ENCODE results near the gene MGME1.
"Not testable (repeated sequence)": the region's sequence is repeated elsewhere in the genome, so short reads cannot be mapped to it uniquely, and the experiment has no call there.

Gene MGME1

DNA sequence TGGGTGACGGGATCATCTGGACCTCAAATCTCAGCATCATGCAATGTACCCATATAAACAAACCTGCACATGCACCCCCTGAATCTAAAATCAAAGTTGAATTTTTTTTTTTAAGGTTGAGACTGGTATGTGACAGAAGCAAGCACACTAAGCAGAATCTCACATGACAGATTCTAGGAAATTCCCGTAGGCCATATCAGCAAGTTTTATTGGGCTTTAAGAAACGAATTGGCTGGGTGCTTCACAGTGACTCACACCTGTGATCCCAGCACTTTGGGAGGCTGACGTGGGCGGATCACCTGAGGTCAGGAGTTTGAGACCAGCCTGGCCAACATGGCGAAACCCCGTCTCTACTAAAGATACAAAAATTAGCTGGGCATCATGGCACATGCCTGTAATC lies 58.2 kb downstream of the MGME1 start:
- H3K4me3 ChIP-seq (ENCODE audit: low read depth, low read length); H3K79me2 ChIP-seq (ENCODE audit: control insufficient read depth, insufficient read depth, low read length, unreplicated experiment); H3K27ac ChIP-seq (ENCODE audit: low read depth, low read length); H3K36me3 ChIP-seq (ENCODE audit: insufficient read depth, low read length); H3K4me1 ChIP-seq (ENCODE audit: control insufficient read depth, insufficient read depth, low read length, unreplicated experiment); H2AFZ ChIP-seq (ENCODE audit: low read length, unreplicated experiment): not testable (repeated sequence)
- H3K27me3 ChIP-seq (ENCODE audit: insufficient read depth, low read length), result peaks cover 12% of the 10 kb centered on the region

DNA sequence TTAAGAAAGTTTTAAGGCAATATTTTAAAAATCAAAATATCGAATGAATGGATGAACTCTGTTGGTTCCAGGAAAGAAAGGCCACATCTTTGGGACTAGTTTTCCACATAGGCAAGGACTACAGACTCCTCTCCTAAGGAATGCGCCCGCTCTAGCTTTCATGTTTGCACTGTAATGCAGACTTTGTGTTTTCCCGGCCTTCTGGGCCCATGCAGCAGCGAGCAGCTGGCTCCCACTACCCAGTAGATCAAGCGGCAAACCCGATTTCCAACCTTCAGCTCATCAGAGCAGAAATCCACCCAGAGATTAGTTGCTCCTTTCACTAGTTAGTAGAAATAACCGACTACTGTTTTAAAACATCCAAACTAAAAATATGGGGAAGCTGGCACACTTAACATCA lies 61.2 kb downstream of the MGME1 start:
- Histone ChIP-seq H2AFZ (ENCODE audit: low read length, unreplicated experiment) (no peak overlapping the region), H3K79me2 (ENCODE audit: control insufficient read depth, insufficient read depth, low read length, unreplicated experiment) (no peaks in the 10 kb centered on the region), H3K4me3 (ENCODE audit: low read depth, low read length) (no peak overlapping the region), H3K27me3 (ENCODE audit: insufficient read depth, low read length) (peaks cover 5% of the 10 kb centered on the region; the same call in 1 of the 2 replicates), H3K36me3 (ENCODE audit: insufficient read depth, low read length) (no peaks in the 10 kb centered on the region), H3K27ac (ENCODE audit: low read depth, low read length) (no peak overlapping the region), H3K4me1 (ENCODE audit: control insufficient read depth, insufficient read depth, low read length, unreplicated experiment) (no peaks in the 10 kb centered on the region)

DNA sequence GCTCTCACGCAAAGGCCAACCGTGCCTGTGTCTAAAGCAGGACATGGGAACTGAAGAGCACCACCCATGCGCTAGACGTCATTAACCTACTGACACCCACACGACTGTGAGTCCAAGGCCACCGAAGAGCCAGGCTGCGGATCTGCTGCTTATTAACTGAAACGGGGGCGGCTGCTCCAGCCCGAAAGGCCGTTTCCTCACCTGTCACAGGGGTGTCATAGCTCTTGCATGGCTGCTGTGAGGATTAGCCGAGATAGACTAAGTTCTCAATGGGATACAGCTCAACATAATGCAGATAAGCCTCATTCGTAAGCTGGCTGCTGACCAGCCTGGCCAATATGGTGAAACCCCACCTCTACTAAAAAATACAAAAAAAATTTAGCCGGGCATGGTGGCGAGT lies 62.2 kb downstream of the MGME1 start:
- peaks cover 10% of the 10 kb centered on the region for H3K27me3 ChIP-seq (ENCODE audit: insufficient read depth, low read length)
- no peaks in the 10 kb centered on the region for H3K79me2 ChIP-seq (ENCODE audit: control insufficient read depth, insufficient read depth, low read length, unreplicated experiment)
- no peak overlapping the region for H2AFZ ChIP-seq (ENCODE audit: low read length, unreplicated experiment)
- no peaks in the 10 kb centered on the region for H3K36me3 ChIP-seq (ENCODE audit: insufficient read depth, low read length)
- no peak overlapping the region for H3K27ac ChIP-seq (ENCODE audit: low read depth, low read length)
- H3K4me1 ChIP-seq (ENCODE audit: control insufficient read depth, insufficient read depth, low read length, unreplicated experiment), result no peaks in the 10 kb centered on the region
- no peak overlapping the region for H3K4me3 ChIP-seq (ENCODE audit: low read depth, low read length)

DNA sequence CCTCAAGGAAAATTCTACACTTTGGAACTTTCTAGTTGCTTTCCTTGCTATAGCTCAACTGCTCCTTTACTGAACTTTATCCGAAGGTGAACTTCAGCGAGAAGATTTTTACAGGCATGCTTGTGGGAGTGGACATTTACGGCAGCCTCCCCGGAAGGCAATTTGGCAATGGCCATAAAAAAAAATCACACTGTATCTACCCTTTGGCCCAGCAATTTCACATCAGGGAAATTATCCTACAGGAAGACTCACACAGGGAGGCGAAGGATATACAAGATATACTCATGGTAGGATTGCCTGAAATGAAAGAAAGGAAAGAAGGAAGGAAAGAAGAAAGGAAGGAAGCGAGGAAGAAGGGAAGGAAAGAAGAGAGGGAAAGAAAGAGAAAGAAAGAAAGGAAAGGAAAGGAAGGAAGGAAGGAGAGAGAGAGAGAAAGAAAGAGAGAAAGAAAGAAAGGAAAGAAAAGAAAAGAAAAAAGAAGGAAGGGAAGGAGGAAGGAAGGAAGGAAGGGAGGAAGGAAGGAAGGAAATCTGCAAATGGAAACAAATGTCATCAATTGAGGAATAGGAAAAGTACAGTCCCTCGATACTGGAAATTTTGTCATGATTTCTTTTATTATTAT lies 63.2 kb downstream of the MGME1 start:
- Histone ChIP-seq H3K79me2 (ENCODE audit: control insufficient read depth, insufficient read depth, low read length, unreplicated experiment) (no peaks in the 10 kb centered on the region), H3K27ac (ENCODE audit: low read depth, low read length) (no peak overlapping the region), H3K27me3 (ENCODE audit: insufficient read depth, low read length) (peaks cover 10% of the 10 kb centered on the region), H3K4me3 (ENCODE audit: low read depth, low read length) (no peak overlapping the region), H2AFZ (ENCODE audit: low read length, unreplicated experiment) (no peak overlapping the region), H3K4me1 (ENCODE audit: control insufficient read depth, insufficient read depth, low read length, unreplicated experiment) (no peaks in the 10 kb centered on the region), H3K36me3 (ENCODE audit: insufficient read depth, low read length) (no peaks in the 10 kb centered on the region)

GRCh38 chr20:18032977-18033892 lies 64.4 kb downstream of the MGME1 start:
- H3K36me3 ChIP-seq (ENCODE audit: insufficient read depth, low read length), result no peaks in the 10 kb centered on the region
- H3K4me1 ChIP-seq (ENCODE audit: control insufficient read depth, insufficient read depth, low read length, unreplicated experiment), result no peaks in the 10 kb centered on the region
- H3K27ac ChIP-seq (ENCODE audit: low read depth, low read length), result no peak overlapping the region
- no peak overlapping the region for H2AFZ ChIP-seq (ENCODE audit: low read length, unreplicated experiment)
- H3K79me2 ChIP-seq (ENCODE audit: control insufficient read depth, insufficient read depth, low read length, unreplicated experiment), result no peaks in the 10 kb centered on the region
- H3K4me3 ChIP-seq (ENCODE audit: low read depth, low read length), result no peak overlapping the region
- H3K27me3 ChIP-seq (ENCODE audit: insufficient read depth, low read length), result peaks cover 19% of the 10 kb centered on the region

DNA sequence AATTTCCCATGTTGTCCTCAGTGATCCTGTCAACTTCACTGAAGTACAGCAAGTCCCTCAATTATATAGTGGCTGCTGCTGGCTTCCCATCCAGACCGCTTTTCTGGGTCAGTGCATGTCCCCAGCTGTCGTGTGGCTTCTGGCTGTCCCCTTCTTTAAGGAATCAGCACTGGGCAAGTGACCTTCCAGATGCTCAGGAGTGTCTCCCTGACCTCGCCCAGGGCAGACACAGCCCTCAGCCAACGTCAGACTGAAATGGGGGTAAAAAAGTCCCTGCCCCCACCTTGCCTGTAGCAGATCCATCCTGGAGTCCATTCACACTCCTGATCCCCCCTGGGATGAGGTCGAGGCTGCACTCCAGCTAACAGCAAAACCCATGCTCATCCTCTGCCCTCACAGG lies 65.2 kb downstream of the MGME1 start:
- Histone ChIP-seq H3K27me3 (ENCODE audit: insufficient read depth, low read length) (peaks cover 28% of the 10 kb centered on the region), H3K4me1 (ENCODE audit: control insufficient read depth, insufficient read depth, low read length, unreplicated experiment) (no peaks in the 10 kb centered on the region)

GRCh38 chr20:18039063-18039462 lies 70.2 kb downstream of the MGME1 start:
- no peak overlapping the region for H2AFZ ChIP-seq (ENCODE audit: low read length, unreplicated experiment)
- H3K4me1 ChIP-seq (ENCODE audit: control insufficient read depth, insufficient read depth, low read length, unreplicated experiment), result no peaks in the 10 kb centered on the region
- peaks cover 57% of the 10 kb centered on the region for H3K27me3 ChIP-seq (ENCODE audit: insufficient read depth, low read length)
- no peaks in the 10 kb centered on the region for H3K79me2 ChIP-seq (ENCODE audit: control insufficient read depth, insufficient read depth, low read length, unreplicated experiment)
- no peak overlapping the region for H3K27ac ChIP-seq (ENCODE audit: low read depth, low read length)
- H3K36me3 ChIP-seq (ENCODE audit: insufficient read depth, low read length), result no peaks in the 10 kb centered on the region
- no peak overlapping the region for H3K4me3 ChIP-seq (ENCODE audit: low read depth, low read length)

More for the DNA sequence above, 65.2 kb downstream of the MGME1 start:
- Histone ChIP-seq H3K27ac (ENCODE audit: low read depth, low read length) (no peak overlapping the region), H3K79me2 (ENCODE audit: control insufficient read depth, insufficient read depth, low read length, unreplicated experiment) (no peaks in the 10 kb centered on the region), H3K4me3 (ENCODE audit: low read depth, low read length) (no peak overlapping the region), H3K36me3 (ENCODE audit: insufficient read depth, low read length) (no peaks in the 10 kb centered on the region), H2AFZ (ENCODE audit: low read length, unreplicated experiment) (no peak overlapping the region)
